Left lobe of liver (tissue), 2 donors: ENCODE measurements around the gene C2orf49. TPM values are rescaled to one million over a fixed set of nuclear protein-coding genes. Genes with fewer than 3 reads are reported as not detected.

ENCODE experiments used
- ATAC-seq: fragments of 200-7000 bp; cut with Tn5 transposase; one replicate; pipeline ENCODE4 v1.9.1; 2020; ENCODE audit warnings: mild to moderate bottlenecking, moderate library complexity
- DNase-seq: peaks from one replicate; pipeline ENCODE4 v3.0.0-alpha.2; 2020; ENCODE audit warnings: low spot score
- total RNA-seq: library from RNA; stranded (reverse); gene quantifications from one replicate; pipeline ENCODE4 v1.2.1, GENCODE V29; 2021
- donor health status: DM: no; HTN: no; CAD: no; lungs with moderate emphysema.
- donor health status: DM: no; HTN: yes; CAD: no.

C2orf49 gene
- total RNA-seq, 1 donor from 2014 or later, result 5.2 TPM

DNA sequence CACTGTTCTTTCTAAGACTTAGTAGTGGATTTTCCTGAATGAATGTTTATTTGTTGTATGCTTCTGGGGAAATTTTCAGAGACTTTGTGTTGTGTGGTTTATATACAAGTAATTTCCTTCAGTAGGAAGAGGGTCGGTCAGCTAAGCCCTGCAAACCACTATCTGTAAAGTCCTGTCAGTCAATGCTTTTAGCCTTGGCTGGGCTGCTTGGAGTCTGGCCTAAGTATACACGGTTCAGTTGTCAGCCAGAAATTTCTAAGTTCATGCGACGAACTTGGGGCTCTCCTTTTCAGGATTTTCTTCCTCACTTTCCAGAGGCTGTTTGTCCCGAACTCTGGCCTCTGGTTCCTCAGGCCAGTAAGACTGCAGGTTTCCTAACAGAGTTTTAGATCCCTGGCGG is 21.3 kb downstream of the C2orf49 start:
- ATAC-seq, result peak; percentile 87

DNA sequence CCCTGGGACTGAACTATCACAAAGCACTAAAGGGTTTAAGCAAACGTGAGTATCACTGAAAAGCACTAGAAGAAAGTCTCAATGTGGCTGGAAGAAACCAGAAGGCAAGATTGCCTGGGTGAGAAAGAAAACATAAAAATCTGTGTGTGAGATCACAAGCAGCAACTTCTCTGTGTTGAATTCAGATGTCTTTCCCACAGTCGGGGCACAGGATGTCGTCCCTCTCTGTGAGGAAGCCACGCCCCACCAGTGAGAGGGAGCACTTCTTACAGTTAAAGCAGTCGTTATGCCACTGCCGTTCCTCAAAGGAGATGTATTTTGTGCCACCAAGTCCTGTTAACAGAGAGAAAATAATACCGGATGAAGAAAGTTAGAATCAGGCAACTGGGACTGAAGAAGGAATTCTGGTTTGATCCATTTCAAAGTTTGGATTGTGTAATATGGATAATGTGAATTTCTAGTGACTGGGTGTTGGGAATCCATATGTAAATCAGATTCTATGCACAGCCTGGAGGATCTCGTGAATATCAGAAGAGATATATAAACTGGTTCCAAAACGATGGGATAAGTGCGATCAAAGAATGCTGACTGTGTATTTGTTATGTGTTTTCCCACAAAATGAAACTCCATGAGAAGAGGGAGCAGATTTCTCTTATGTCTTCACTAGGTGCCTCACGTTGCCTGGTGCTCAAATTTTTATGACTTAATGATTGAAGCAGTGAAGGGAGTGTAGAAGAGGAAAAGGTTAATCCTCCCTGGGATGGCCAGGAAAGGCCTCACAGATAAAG is 24.0 kb downstream of the C2orf49 start:
- ATAC-seq (no peak), DNase-seq (no peak)

More for the DNA sequence above, 21.3 kb downstream of the C2orf49 start:
- DNase-seq, result no peak

- no peak for ATAC-seq
- DNase-seq, result no peak
Measured at GRCh38 chr2:105362862-105363591, 25.7 kb downstream of the C2orf49 start.

DNA sequence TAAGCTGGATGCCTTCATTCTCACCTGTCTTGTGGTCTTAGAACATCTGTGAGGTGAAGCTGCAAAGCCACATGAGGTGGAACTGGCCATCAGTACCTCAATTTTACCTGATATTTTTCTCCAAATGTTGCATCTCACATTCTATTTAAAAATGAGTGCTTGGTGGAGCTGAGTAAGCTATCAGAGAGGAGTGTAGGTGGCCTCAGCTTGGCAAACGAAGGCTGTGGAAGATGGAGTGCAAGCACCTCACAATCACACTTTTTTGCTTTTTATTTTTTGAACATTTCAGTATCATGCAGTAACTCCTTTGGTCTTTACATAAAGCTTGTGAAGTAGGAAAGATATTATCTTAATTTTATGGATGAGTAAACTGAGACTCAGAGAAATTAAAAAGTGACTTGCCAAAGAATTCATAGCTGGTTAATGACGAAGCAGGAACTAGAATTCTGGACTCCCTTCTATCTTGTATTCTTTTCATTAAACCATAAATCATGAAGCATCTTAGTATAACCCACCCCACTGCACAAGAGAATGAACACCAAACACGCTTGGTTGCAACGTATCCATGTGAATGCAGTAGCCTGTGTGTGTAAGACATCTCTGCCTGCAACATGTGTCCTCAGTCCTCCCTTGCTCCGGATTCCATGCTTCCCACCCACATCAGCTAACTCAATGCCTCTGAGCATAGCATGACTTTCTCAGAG is 27.2 kb downstream of the C2orf49 start:
- DNase-seq, result no peak

DNA sequence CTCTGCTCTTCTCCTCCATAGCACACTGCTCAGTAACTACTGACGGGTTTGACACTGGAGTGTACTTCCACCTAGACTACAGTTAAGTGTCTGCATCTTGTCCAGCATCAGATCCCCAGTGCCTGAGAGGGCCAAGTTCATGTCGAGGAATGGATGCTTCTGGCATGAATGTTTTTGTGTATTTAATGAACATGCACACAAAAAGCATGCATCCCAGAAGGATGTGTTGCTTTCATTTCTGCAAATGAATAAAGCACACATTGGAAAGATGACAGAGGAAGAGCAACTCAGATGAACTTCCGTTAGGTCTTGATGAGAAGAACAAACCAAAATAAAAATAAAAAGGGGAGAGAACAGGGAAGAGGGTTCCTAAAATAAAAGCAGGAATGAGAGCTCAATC is 27.9 kb downstream of the C2orf49 start:
- ATAC-seq, result no peak
- no peak for DNase-seq

More for the DNA sequence above, 27.2 kb downstream of the C2orf49 start:
- ATAC-seq, result no peak

GRCh38 chr2:105368759-105369408 is 31.5 kb downstream of the C2orf49 start:
- DNase-seq, result no peak
- ATAC-seq, result no peak

DNA sequence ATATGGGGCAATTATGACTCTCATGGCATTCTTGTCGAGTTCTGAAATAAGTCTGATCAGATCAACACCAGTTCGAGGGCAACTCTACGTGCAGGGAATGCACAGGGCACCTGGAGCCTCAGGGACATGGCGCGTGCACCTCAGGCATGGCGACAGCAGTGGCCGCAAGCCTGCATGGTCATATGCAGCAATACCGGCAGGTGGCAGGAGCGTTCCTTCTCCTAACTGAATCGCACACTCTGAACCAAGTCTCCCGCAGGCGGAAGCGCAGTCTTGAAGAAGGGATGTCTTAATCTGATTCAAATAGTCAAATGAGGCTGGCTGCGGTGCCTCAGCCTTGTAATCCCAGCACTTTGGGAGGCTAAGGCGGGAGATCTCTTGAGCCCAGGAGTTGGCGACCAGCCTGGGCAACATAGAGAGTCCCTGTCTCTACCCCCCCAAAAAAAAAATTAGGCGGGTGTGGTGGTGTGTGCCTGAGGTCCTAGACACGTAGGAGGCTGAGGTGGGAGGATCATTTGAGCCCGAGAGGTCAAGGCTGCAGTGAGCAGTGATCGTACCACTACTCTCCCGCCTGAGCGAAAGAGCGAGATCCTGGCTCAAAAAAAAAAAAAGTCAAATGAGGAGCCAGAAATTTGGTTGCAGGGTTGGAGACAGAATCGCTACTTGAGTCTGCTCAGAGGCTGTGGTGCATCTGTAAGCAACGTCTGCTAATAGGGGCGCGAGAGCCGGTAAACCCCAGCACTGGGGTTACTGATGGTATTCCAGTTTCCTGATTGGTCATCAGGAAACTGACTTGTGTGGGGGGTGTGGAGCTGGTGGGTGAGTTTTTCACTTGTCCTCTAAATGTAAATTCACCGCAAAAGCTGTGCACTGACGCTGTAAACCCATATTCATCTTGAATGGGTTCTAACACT is 32.7 kb downstream of the C2orf49 start:
- ATAC-seq, result peak; percentile 99
- DNase-seq, result peak; percentile 82

GRCh38 chr2:105371156-105371555 is 33.8 kb downstream of the C2orf49 start:
- ATAC-seq (no peak), DNase-seq (no peak)

DNA sequence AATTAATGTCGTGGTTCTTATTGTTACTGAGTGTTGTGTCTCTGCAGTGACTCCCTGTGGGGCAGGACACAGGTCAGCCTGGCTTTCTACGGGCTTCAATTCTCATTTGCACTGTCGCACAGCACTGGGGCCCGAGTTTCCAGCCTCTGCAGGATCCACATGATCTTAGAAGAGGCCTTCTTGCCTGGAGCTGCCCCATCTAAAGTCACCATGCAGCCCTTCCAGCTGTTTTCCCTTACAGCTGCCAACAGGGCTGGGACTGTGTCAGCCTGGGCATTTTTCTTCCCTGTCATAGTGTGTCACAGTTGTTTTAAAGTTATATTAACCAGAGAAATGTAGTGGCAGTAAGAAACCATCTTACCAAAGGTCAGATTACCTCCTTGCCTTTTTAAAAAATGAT is 34.5 kb downstream of the C2orf49 start:
- no peak for DNase-seq

GRCh38 chr2:105373344-105373781 is 36.0 kb downstream of the C2orf49 start:
- no peak for ATAC-seq
- no peak for DNase-seq

More for the DNA sequence above, 34.5 kb downstream of the C2orf49 start:
- ATAC-seq, result no peak

- ATAC-seq (no peak), DNase-seq (no peak)
Measured at GRCh38 chr2:105373895-105374401, 36.6 kb downstream of the C2orf49 start.

- ATAC-seq (peak; percentile 17), DNase-seq (peak; percentile 24)
Measured at GRCh38 chr2:105375001-105375561, 37.7 kb downstream of the C2orf49 start.

DNA sequence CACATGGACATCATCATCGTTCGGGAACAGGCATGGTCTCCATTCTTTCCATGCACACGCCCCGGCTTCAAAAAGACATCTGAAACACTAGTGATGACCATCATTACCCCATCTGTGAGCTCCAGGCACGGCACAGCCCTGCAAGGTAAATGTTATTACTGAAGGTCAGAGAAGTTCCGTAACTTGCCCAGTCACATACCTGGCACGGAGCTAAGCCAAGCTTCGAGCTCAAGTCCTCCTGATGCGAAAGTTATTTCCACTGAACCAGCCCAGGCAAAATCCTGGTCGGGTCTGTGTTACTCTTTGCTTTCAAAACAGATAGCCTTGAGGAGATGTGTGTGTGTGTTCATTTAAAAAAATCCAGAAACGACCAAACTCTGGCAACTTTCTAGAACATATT is 38.7 kb downstream of the C2orf49 start:
- ATAC-seq (no peak), DNase-seq (no peak)

DNA sequence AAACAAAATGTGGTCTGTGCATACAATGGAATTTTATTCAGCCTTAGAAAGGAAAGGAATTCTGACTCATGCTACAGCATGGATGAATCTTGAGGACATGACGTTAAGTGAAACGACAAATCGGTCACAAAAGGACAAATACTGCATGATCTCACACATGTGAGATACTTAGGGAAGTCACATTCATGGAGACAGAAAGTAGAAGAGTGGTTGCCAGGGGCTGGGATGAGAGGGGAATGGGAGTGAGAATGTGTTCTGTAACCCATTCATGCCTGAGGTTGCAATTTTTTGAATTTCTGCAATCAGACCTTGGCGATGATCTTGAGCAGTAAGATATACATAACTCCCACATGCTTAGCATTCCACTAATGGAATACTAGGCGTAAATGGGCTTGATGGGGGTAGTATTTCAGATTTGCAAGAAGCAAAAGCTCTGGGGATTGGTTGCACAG is 39.5 kb downstream of the C2orf49 start:
- ATAC-seq (no peak), DNase-seq (no peak)

DNA sequence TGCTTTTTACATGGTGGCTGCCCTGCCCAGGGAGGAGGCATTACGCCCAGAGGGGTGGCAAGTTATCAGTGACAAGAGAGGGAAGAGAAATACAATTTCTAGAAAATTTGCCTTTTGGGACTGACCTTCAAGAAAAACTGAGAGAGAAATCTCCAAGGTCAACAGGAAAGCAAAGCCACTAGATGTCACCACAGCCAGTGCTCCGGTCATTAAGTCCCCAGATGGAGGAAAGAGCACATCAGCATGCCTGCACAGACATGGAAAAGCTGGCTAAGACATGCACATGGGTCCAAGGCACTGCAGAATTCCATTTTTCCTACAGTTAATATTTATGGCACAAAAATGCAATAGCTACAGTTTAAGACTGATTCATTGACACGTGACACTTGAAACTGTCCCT is 40.5 kb downstream of the C2orf49 start:
- peak; percentile 77 for ATAC-seq

DNA sequence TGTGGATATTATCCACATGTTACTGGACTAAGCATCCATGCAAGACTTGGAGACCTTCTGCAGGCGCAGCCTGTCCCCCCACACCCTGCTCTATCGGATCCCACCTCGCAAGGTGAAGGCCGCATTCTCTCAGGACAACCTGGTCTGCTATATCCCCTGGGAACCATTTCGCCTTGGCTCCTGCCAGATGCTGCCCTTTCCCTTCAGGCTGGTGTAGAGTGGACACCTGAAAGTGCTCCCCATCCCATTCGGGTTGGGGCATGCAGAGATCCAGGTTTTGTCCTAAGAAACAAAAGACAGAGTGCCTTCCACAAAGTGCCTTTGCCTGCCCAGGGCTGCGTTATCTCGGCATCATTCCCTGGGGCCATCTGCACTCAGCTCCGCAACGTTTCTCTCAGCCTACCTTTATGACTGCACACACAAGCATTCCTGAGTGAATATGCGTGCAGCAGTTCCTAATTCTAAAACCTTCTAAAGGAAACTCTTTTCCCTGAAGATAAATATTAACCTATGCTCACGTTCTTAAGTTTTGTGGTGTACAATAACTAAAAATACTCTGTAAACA is 41.0 kb downstream of the C2orf49 start:
- ATAC-seq (no peak), DNase-seq (peak; percentile 36)

More for the DNA sequence above, 40.5 kb downstream of the C2orf49 start:
- peak; percentile 28 for DNase-seq

- no peak for ATAC-seq
- DNase-seq, result no peak
Measured at GRCh38 chr2:105378921-105379383, 41.6 kb downstream of the C2orf49 start.

DNA sequence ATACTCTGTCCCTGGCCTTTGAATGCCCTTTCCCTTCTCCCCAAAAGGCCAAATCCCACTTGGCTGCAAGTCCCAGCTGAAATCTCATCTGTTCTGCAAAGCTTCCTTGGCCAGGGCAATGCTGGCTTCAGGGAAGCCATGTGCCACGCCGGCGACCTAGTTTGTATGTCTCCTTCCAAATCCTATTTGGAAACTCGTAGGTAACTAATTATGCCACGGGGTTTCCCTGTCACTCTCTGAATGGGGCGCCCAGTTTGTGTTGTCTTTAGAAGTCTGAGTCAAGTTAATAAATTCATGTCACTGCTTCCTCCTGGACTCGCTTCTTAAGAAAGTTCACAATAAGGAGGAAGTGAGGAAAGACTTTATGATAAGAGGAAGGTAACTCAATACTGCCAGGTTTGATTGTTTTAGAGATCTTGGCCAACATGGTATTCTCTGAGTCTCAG is 42.4 kb downstream of the C2orf49 start:
- DNase-seq (no peak), ATAC-seq (no peak)
